Activated naive CD8-positive, alpha-beta T cell treated with anti-CD3 and anti-CD28 coated beads for 36 hours (primary cell): ENCODE measurements around the gene CRYBA1. TPM values are rescaled to one million over a fixed set of nuclear protein-coding genes. Genes with fewer than 3 reads are reported as not detected.
"Not testable (repeated sequence)": the region's sequence is repeated elsewhere in the genome, so short reads cannot be mapped to it uniquely, and the experiment has no call there.

Experiments
- DNase-seq: peaks from one replicate; pipeline ENCODE4 v3.0.0; 2021
- H3K27ac Mint-ChIP-seq: one replicate; pipeline ENCODE4 v1.8.0; 2022; ENCODE audit warnings: mild to moderate bottlenecking, moderate library complexity, mixed read lengths
- H3K27me3 Mint-ChIP-seq: one replicate; pipeline ENCODE4 v1.8.0; 2022; ENCODE audit warnings: mild to moderate bottlenecking, mixed read lengths
- H3K36me3 Mint-ChIP-seq: one replicate; pipeline ENCODE4 v1.8.0; 2021; ENCODE audit warnings: mild to moderate bottlenecking, mixed read lengths
- H3K4me1 Mint-ChIP-seq: one replicate; pipeline ENCODE4 v1.8.0; 2021; ENCODE audit warnings: mixed read lengths
- H3K4me3 Mint-ChIP-seq: one replicate; pipeline ENCODE4 v1.8.0; 2022; ENCODE audit warnings: mild to moderate bottlenecking, moderate library complexity, mixed read lengths
- H3K9me3 Mint-ChIP-seq: one replicate; pipeline ENCODE4 v1.8.0; 2022; ENCODE audit warnings: mixed read lengths
- total RNA-seq, 2 experiments: library from RNA; stranded (reverse); gene quantifications; one replicate each; pipeline ENCODE4 v1.2.3, GENCODE V29; 2021

The CRYBA1 gene
- total RNA-seq, 2 experiments from 2014 or later, result not detected

- Mint-ChIP-seq H3K9me3 (no peaks in the 10 kb centered on the region), H3K36me3 (no peaks in the 10 kb centered on the region), H3K27ac (no peak overlapping the region), H3K4me1 (peaks cover 8% of the 10 kb centered on the region), H3K27me3 (no peaks in the 10 kb centered on the region), H3K4me3 (no peak overlapping the region)
- no peak for DNase-seq
These were observed 2.2 kb downstream of the CRYBA1 start for GRCh38 chr17:29248845-29249244.

DNA sequence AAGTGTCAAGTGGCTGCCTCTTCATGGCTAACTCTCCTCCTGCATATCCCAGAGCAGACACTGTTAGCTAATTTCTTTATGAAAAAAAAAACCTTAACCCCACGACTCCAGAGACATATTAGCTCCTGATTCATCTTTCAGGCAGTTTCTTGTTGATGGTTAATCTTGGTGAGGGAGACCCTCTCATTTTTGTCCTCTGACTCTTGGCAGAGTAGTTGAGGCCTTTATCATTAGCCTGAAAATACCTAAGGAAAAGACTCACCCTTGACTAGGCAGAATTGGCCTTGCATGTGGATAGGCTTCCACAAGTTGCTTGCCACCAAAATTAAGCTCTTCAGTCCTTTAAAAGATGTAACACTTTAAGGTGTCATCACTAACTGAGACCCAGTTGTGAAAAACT, 4.0 kb downstream of the CRYBA1 start:
- no peak for DNase-seq
- no peaks in the 10 kb centered on the region for H3K27me3 Mint-ChIP-seq
- H3K4me1 Mint-ChIP-seq, result peaks cover 8% of the 10 kb centered on the region
- H3K36me3 Mint-ChIP-seq, result no peaks in the 10 kb centered on the region
- no peaks in the 10 kb centered on the region for H3K9me3 Mint-ChIP-seq
- H3K27ac Mint-ChIP-seq, result no peak overlapping the region
- no peak overlapping the region for H3K4me3 Mint-ChIP-seq

DNA sequence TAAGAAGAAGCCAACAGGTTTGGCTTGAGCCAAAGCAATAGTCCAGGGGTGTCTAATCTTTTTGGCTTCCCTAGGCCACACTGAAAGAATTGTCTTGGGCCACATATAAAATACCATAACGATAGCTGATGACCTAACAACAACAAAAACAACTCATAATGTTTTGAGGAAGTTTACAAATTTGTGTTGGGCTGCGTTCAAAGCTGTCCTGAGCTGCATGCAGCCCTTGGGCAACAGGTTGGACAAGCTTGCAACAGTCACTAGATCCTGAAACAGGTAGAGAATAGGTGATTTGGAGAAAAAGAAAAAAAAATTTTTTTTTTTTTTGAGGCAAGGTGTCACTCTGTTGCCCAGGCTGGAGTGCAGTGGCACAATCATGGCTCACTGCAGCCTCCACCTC, 4.5 kb downstream of the CRYBA1 start:
- Mint-ChIP-seq H3K27me3 (no peaks in the 10 kb centered on the region), H3K9me3 (no peaks in the 10 kb centered on the region), H3K27ac (no peak overlapping the region), H3K4me3 (no peak overlapping the region), H3K4me1 (peaks cover 8% of the 10 kb centered on the region), H3K36me3 (peaks cover 4% of the 10 kb centered on the region)
- no peak for DNase-seq

DNA sequence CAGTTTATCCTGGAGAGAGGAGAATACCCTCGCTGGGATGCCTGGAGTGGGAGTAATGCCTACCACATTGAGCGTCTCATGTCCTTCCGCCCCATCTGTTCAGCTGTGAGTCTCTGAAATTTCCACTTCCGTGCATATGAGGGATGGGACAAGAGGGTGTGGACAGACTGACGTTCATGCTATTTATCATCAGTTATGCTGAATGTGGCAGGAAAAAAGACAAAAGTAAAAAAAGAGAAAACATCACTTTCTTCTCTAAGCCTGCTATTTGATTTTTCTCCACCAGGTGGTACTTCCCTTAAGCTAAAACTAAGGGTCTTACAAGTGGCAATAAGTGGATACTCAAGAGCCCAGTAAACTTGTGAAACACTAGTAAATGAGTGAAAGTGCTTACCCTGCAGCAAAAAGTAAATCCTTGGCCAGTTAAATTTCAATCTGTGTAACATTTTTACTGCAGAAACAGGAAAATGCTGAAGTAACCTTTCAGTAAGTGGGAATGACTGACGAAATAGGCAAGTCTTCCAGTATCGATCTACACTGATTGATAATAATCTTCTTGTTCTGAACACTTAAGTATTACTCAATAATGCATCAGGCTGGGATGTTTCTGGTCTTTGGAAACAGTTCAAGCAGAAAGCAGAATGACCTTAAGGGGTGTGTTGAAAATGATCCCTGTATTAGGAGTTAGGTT, 5.6 kb downstream of the CRYBA1 start:
- DNase-seq, result no peak
- no peak overlapping the region for H3K4me3 Mint-ChIP-seq
- H3K27me3 Mint-ChIP-seq, result no peaks in the 10 kb centered on the region
- no peaks in the 10 kb centered on the region for H3K9me3 Mint-ChIP-seq
- no peak overlapping the region for H3K27ac Mint-ChIP-seq
- peaks cover 8% of the 10 kb centered on the region for H3K36me3 Mint-ChIP-seq
- H3K4me1 Mint-ChIP-seq, result peaks cover 14% of the 10 kb centered on the region

- peaks cover 20% of the 10 kb centered on the region for H3K4me1 Mint-ChIP-seq
- DNase-seq, result no peak
- H3K9me3 Mint-ChIP-seq, result no peaks in the 10 kb centered on the region
- H3K4me3 Mint-ChIP-seq, result no peak overlapping the region
- H3K36me3 Mint-ChIP-seq, result peaks cover 8% of the 10 kb centered on the region
- no peaks in the 10 kb centered on the region for H3K27me3 Mint-ChIP-seq
- H3K27ac Mint-ChIP-seq, result no peak overlapping the region
These were observed 6.4 kb downstream of the CRYBA1 start for GRCh38 chr17:29253037-29253436.

DNA sequence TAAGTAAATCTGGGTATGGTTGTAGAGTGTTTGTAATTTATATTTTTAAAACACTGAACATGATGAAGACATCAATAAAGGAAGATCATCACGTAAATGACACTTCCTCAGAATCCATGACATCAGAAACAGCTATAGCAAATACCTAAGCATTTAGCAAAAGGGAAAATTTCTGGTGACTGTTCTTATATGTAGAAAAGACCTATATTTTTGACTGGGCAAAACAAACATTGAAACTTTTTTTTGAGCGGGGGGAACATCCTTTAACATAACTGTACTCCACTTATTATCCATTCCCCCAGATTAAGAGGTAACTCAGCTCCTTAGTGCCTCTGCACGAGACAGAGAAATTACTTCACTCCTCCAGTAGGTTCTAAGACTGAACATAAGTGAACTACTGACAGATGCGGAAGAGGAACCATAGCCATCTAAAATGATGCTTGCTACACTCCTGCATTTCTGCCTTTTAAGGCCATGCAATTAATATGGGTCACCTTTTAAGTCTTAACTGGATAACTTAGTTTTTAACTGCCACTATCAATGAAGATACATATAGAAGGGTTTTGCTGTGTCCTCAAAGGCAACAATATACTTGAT, 9.4 kb downstream of the CRYBA1 start:
- Mint-ChIP-seq H3K4me1 (peaks cover 30% of the 10 kb centered on the region), H3K4me3 (no peak overlapping the region), H3K9me3 (no peaks in the 10 kb centered on the region), H3K27me3 (no peaks in the 10 kb centered on the region), H3K27ac (peak overlapping the region; percentile 36), H3K36me3 (peaks cover 12% of the 10 kb centered on the region)
- no peak for DNase-seq

- Mint-ChIP-seq H3K9me3 (no peaks in the 10 kb centered on the region), H3K4me1 (peaks cover 33% of the 10 kb centered on the region), H3K4me3 (no peak overlapping the region), H3K27me3 (no peaks in the 10 kb centered on the region), H3K36me3 (peaks cover 17% of the 10 kb centered on the region), H3K27ac (peak overlapping the region; percentile 50)
- DNase-seq, result no peak
These were observed 10.2 kb downstream of the CRYBA1 start for GRCh38 chr17:29256735-29257466.

DNA sequence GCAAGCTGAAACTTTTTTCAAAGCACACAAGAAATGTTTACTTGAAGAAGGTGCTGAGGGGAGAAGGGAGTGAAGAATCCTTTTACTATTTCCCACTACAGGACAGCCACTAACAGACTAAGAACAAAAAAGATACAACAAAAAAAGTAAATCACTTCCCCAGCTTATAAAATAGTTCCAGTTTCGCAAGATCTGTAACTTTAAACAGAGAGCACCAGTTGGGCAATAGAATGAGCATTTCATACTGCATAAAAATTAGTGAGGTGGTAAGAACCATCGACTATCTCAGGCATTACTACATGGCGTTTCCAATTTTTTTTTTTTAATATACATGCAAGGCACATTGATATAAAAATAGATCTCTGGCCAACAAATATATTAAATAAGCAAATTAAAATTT, 11.1 kb downstream of the CRYBA1 start:
- no peaks in the 10 kb centered on the region for H3K27me3 Mint-ChIP-seq
- no peak for DNase-seq
- no peaks in the 10 kb centered on the region for H3K9me3 Mint-ChIP-seq
- peaks cover 32% of the 10 kb centered on the region for H3K4me1 Mint-ChIP-seq
- H3K4me3 Mint-ChIP-seq, result no peak overlapping the region
- no peak overlapping the region for H3K27ac Mint-ChIP-seq
- H3K36me3 Mint-ChIP-seq, result peaks cover 20% of the 10 kb centered on the region

DNA sequence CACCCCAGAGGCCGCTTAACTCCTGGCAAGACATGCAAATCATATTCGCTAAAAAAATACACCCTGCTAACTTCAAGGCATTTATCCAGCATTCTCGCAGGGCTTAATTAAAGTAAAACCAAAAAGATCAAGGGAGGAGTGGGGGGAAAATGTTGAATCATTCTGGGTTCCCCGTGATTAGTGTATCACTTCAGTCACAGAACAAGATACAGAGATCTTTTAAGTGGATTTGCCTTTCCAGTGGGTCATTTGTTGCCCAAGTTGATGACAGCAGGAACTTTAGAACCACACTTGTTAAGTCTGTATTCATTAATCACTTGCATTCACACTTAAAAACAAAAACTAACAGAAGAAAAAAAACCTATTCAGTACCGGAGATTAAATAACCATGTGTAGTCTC, 17.3 kb downstream of the CRYBA1 start:
- DNase-seq, result no peak
- no peaks in the 10 kb centered on the region for H3K9me3 Mint-ChIP-seq
- H3K4me1 Mint-ChIP-seq, result peaks cover 38% of the 10 kb centered on the region
- no peak overlapping the region for H3K4me3 Mint-ChIP-seq
- no peaks in the 10 kb centered on the region for H3K27me3 Mint-ChIP-seq
- H3K36me3 Mint-ChIP-seq, result peaks cover 31% of the 10 kb centered on the region
- peak overlapping the region; percentile 78 for H3K27ac Mint-ChIP-seq

- peaks cover 52% of the 10 kb centered on the region for H3K36me3 Mint-ChIP-seq
- not testable (repeated sequence) for H3K27me3 Mint-ChIP-seq, DNase-seq, H3K9me3 Mint-ChIP-seq, H3K4me3 Mint-ChIP-seq, H3K27ac Mint-ChIP-seq
- H3K4me1 Mint-ChIP-seq, result peaks cover 34% of the 10 kb centered on the region
These were observed 25.3 kb downstream of the CRYBA1 start for GRCh38 chr17:29271980-29272379.

DNA sequence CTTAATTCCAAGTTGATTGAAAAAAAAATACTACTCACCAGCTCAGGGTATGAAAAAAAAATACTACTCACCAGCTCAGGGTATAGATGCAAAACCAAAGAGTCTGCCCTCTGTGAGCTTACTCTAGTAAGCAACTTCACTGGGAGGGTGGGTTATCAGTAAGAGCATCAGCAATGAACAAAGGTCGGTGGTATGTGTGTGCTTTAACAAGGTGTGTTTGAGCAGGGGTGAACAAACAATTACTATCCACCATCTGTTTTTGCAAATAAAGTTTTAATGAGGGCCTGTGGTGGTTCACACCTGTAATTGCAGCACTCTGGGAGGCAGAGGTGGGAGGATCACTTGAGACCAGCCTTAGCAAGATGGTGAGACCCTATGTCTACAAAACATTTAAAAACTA, 27.3 kb downstream of the CRYBA1 start:
- H3K27me3 Mint-ChIP-seq, result no peaks in the 10 kb centered on the region
- H3K9me3 Mint-ChIP-seq, result no peaks in the 10 kb centered on the region
- DNase-seq, result no peak
- H3K36me3 Mint-ChIP-seq, result peaks cover 71% of the 10 kb centered on the region
- H3K27ac Mint-ChIP-seq, result peak overlapping the region; percentile 17
- peaks cover 46% of the 10 kb centered on the region for H3K4me1 Mint-ChIP-seq
- H3K4me3 Mint-ChIP-seq, result no peak overlapping the region

GRCh38 chr17:29278692-29279091, 32.0 kb downstream of the CRYBA1 start:
- Mint-ChIP-seq H3K27me3 (no peaks in the 10 kb centered on the region), H3K36me3 (peaks cover 95% of the 10 kb centered on the region), H3K4me3 (no peak overlapping the region), H3K4me1 (peaks cover 48% of the 10 kb centered on the region), H3K27ac (no peak overlapping the region), H3K9me3 (peaks cover 7% of the 10 kb centered on the region)
- no peak for DNase-seq

GRCh38 chr17:29279397-29280070, 32.9 kb downstream of the CRYBA1 start:
- Mint-ChIP-seq H3K27ac (peak overlapping the region; percentile 3), H3K9me3 (peaks cover 7% of the 10 kb centered on the region), H3K27me3 (no peaks in the 10 kb centered on the region), H3K4me1 (peaks cover 48% of the 10 kb centered on the region), H3K4me3 (peak overlapping the region; percentile 7), H3K36me3 (peaks cover 94% of the 10 kb centered on the region)
- DNase-seq, result no peak

DNA sequence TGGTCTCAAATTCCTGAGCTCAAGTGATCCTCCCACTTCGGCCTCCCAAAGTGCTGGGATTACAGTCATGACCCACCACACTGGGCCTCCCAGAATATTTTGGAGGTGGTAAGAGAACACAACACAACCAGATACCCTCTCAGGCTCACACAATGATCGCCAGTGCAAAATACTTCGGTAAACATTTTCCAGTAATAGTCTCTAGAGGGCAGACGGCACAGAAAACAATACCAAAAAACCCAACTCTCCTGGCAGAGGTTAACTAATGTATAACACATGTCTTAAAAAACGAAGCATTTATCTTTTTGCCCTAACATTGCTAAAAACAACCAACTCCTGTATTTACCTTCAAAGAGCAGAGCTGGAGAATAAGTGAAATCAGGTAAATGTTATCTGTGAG, 36.8 kb downstream of the CRYBA1 start:
- peaks cover 7% of the 10 kb centered on the region for H3K9me3 Mint-ChIP-seq
- H3K27me3 Mint-ChIP-seq, result no peaks in the 10 kb centered on the region
- H3K36me3 Mint-ChIP-seq, result peaks cover 91% of the 10 kb centered on the region
- H3K4me1 Mint-ChIP-seq, result peaks cover 54% of the 10 kb centered on the region
- H3K4me3 Mint-ChIP-seq, result no peak overlapping the region
- no peak for DNase-seq
- no peak overlapping the region for H3K27ac Mint-ChIP-seq

GRCh38 chr17:29283961-29284360, 37.3 kb downstream of the CRYBA1 start:
- peaks cover 7% of the 10 kb centered on the region for H3K9me3 Mint-ChIP-seq
- H3K36me3 Mint-ChIP-seq, result peaks cover 91% of the 10 kb centered on the region
- H3K4me1 Mint-ChIP-seq, result peaks cover 55% of the 10 kb centered on the region
- DNase-seq, result no peak
- no peak overlapping the region for H3K27ac Mint-ChIP-seq
- H3K27me3 Mint-ChIP-seq, result no peaks in the 10 kb centered on the region
- peak overlapping the region; percentile 1 for H3K4me3 Mint-ChIP-seq
